HepG2 (cell line): ENCODE data around the gene CARMIL1. TPM values are rescaled to one million over a fixed set of nuclear protein-coding genes. Genes with fewer than 3 reads are reported as not detected.

ENCODE experiments used
- ATAC-seq: fragments of 200-7000 bp; cut with Tn5 transposase; 3 replicates; pipeline ENCODE4 v1.9.1; 2020; ENCODE audit warnings: mild to moderate bottlenecking, moderate library complexity
- BruUV-seq: library from RNA; stranded (reverse); fragments of 400-500 nt; replicated peaks from 2 replicates; lab custom pipeline; 2021; lab: Mats Ljungman, UMichigan
- CTCF ChIA-PET: fragments of 300-600 bp; formaldehyde crosslinking; extraction: SDS; loops from one replicate; lab custom pipeline; 2021; ENCODE audit warnings: low total read pairs, inconsistent platforms, low intra/inter-chr PET ratio; lab: Yijun Ruan, JAX
- POLR2A ChIA-PET: fragments of 350-600 bp; sonication (Branson Sonifier 250); formaldehyde crosslinking; loops from one replicate; lab custom pipeline; 2020; ENCODE audit warnings: antibody characterized with exemption, inconsistent platforms; lab: Yijun Ruan, JAX
- DNase-seq: peaks from one replicate; pipeline ENCODE4 v3.0.0-alpha.2; 2015; ENCODE audit warnings: low spot score
- FAIRE-seq: peaks from 3 replicates; lab custom pipeline; 2011; peaks lifted over from hg19 to GRCh38; lab: Jason Lieb, UNC
- H2AFZ ChIP-seq: one replicate; pipeline ENCODE4 v1.6.1; 2011; ENCODE audit warnings: low read length, inconsistent platforms
- H3K27ac ChIP-seq: fragments of 300-600 bp; 3 replicates; pipeline ENCODE4 v1.8.0; 2011; ENCODE audit warnings: mixed run types, mild to moderate bottlenecking, mixed read lengths, low read length, inconsistent platforms; ENCODE audit not compliant: insufficient read depth; ENCODE audit errors: extremely low read length
- H3K27me3 ChIP-seq, 2 experiments: fragments of 200-600 bp in 1 of 2; 2 replicates in 1 of 2; 3 replicates in 1 of 2; pipeline versions ENCODE4 v1.6.0 to v1.8.0; 2011; ENCODE audit warnings: low read length in 2 of 2, mild to moderate bottlenecking in 2 of 2, moderate library complexity in 2 of 2, inconsistent platforms in 1 of 2; ENCODE audit not compliant: insufficient read depth in 2 of 2, control insufficient read depth in 1 of 2
- H3K36me3 ChIP-seq, 2 experiments: fragments of 200-600 bp in 1 of 2; replicated peaks in 1 of 2; 2 replicates in 1 of 2; 3 replicates in 1 of 2; pipeline versions ENCODE4 v1.5.1 to v1.8.0; 2011; ENCODE audit warnings: low read length in 2 of 2, inconsistent platforms in 1 of 2; ENCODE audit not compliant: insufficient read depth in 2 of 2, control insufficient read depth in 1 of 2
- H3K4me1 ChIP-seq: 2 replicates; pipeline ENCODE4 v1.5.1; 2012; ENCODE audit warnings: low read length, inconsistent platforms; ENCODE audit not compliant: insufficient read depth
- H3K4me2 ChIP-seq: 2 replicates; pipeline ENCODE4 v1.6.0; 2011; ENCODE audit warnings: low read depth, low read length, inconsistent platforms
- H3K4me3 ChIP-seq, 3 experiments: fragments of 200-600 bp in 1 of 3; sonication (generic), shearing (Covaris generic) in 1 of 3; replicated peaks in 1 of 3; 2 replicates each; pipeline ENCODE4 v1.5.1; 2011 to 2016; ENCODE audit warnings: low read length in 3 of 3, inconsistent platforms in 2 of 3, low read depth in 2 of 3, mild to moderate bottlenecking in 2 of 3, control low read depth in 1 of 3, mixed read lengths in 1 of 3; ENCODE audit not compliant: insufficient read depth in 1 of 3
- H3K79me2 ChIP-seq: one replicate; pipeline ENCODE4 v1.6.1; 2011; ENCODE audit warnings: low read length, inconsistent platforms; ENCODE audit not compliant: insufficient read depth
- H3K9ac ChIP-seq: 2 replicates; pipeline ENCODE4 v1.6.0; 2011; ENCODE audit warnings: mild to moderate bottlenecking, low read depth, low read length, inconsistent platforms; ENCODE audit not compliant: insufficient read depth
- H3K9me3 ChIP-seq: 2 replicates; pipeline ENCODE4 v1.5.1; 2012; ENCODE audit warnings: mild to moderate bottlenecking, low read length
- H4K20me1 ChIP-seq: 2 replicates; pipeline ENCODE4 v1.6.0; 2011; ENCODE audit warnings: inconsistent platforms, mild to moderate bottlenecking, low read length, moderate library complexity; ENCODE audit not compliant: insufficient read depth
- HMG20B ChIP-seq: conservative IDR thresholded peaks from 2 replicates; pipeline ENCODE4 v1.6.1; 2016; ENCODE audit warnings: missing genetic modification reagents, missing compliant biosample characterization
- HNRNPK ChIP-seq: fragments of 200-400 bp; formaldehyde crosslinking; IDR thresholded peaks from 2 replicates; pipeline ENCODE4 v1.6.1; 2018; ENCODE audit warnings: low read length, low read depth, moderate library complexity, mild to moderate bottlenecking; ENCODE audit not compliant: poor library complexity, severe bottlenecking
- KLF11 ChIP-seq: IDR thresholded peaks from 2 replicates; pipeline ENCODE4 v1.6.1; 2016; ENCODE audit warnings: missing compliant biosample characterization
- NFATC3 ChIP-seq: sonication (generic); formaldehyde crosslinking; IDR thresholded peaks from 2 replicates; pipeline ENCODE4 v1.5.1; 2020; ENCODE audit warnings: mild to moderate bottlenecking, missing genetic modification reagents
- NFE2L2 ChIP-seq: fragments of 150-350 bp; IDR thresholded peaks from 2 replicates; pipeline ENCODE4 v1.6.1; 2014; ENCODE audit warnings: low read length
- RARG ChIP-seq: sonication (generic); formaldehyde crosslinking; IDR thresholded peaks from 2 replicates; pipeline ENCODE4 v1.4.0; 2020; ENCODE audit warnings: low read depth, mild to moderate bottlenecking, missing genetic modification reagents
- SKI ChIP-seq: fragments of 450-650 bp; IDR thresholded peaks from one replicate; pipeline ENCODE4 v1.6.1; 2018; ENCODE audit warnings: mild to moderate bottlenecking; ENCODE audit not compliant: partially characterized antibody
- TARDBP ChIP-seq: sonication (generic); formaldehyde crosslinking; IDR thresholded peaks from 2 replicates; pipeline ENCODE4 v1.8.0; 2022; ENCODE audit warnings: mild to moderate bottlenecking, missing genetic modification reagents
- YY1 ChIP-seq: IDR thresholded peaks from 2 replicates; pipeline ENCODE4 v1.6.1; 2011; ENCODE audit warnings: low read length, low read depth, moderate library complexity, mild to moderate bottlenecking; ENCODE audit not compliant: insufficient read depth, insufficient replicate concordance
- ZNF264 ChIP-seq: sonication (generic); formaldehyde crosslinking; IDR thresholded peaks from 2 replicates; pipeline ENCODE4 v1.4.0; 2020; ENCODE audit warnings: missing genetic modification reagents
- ZNF570 ChIP-seq: sonication (generic); formaldehyde crosslinking; IDR thresholded peaks from 2 replicates; pipeline ENCODE4 v1.4.0; 2020; ENCODE audit warnings: mild to moderate bottlenecking, missing genetic modification reagents, borderline replicate concordance
- ZNF775 ChIP-seq: sonication (generic); formaldehyde crosslinking; IDR thresholded peaks from 2 replicates; pipeline ENCODE4 v1.4.0; 2020; ENCODE audit warnings: missing genetic modification reagents, mild to moderate bottlenecking, moderate library complexity, borderline replicate concordance
- ZSCAN21 ChIP-seq: sonication (generic); formaldehyde crosslinking; IDR thresholded peaks from 2 replicates; pipeline ENCODE4 v1.8.0; 2022; ENCODE audit warnings: mild to moderate bottlenecking, missing genetic modification reagents, moderate library complexity, borderline replicate concordance
- WGBS: methylation state at CpG from one replicate; pipeline ENCODE4 v1.1.6; 2017; ENCODE audit warnings: low lambda C conversion rate; 5-methylcytosine and 5-hydroxymethylcytosine counted together
- in situ Hi-C: cut with HindIII; loops from 2 replicates; pipeline ENCODE4 v1.10.0; 2017; ENCODE audit warnings: low pct_unique_long_range_greater_than_20kb; ENCODE audit not compliant: extremely low pct_ligation_motif_present
- intact Hi-C: fragments of 100-400 bp; cut with micrococcal nuclease; formaldehyde crosslinking; loops from one replicate; pipeline ENCODE4 v1.10.0; 2022; ENCODE audit not compliant: unreplicated experiment
- polyA plus RNA-seq, 8 experiments: library from polyadenylated mRNA; depleted of rRNA in 3 of 8; stranded (reverse) in 7 of 8; unstranded in 1 of 8; fragments of >200 nt; fragmentation: Illumina TruSeq in 4 of 8; extraction: Trizol in 4 of 8; gene quantifications; 2 replicates each; pipeline versions ENCODE4 v1.2.1 to v1.2.3, GENCODE V29; 2011 to 2016; ENCODE audit warnings: low read depth in 4 of 8, missing spikeins in 1 of 8, mixed read lengths in 1 of 8; ENCODE audit not compliant: insufficient read depth in 1 of 8
- total RNA-seq, 5 experiments: library from RNA; depleted of rRNA; stranded (reverse); fragments of >200 nt; fragmentation: Illumina TruSeq; extraction: Trizol; gene quantifications; 2 replicates each; pipeline ENCODE4 v1.2.3, GENCODE V29; 2016; ENCODE audit warnings: low read depth in 1 of 5
- TF ChIP-seq, protein P1 (sequence below): sonication (generic); formaldehyde crosslinking; IDR thresholded peaks from 2 replicates; pipeline ENCODE4 v1.4.0; 2020; ENCODE audit warnings: mild to moderate bottlenecking, low read depth, missing genetic modification reagents
- TF ChIP-seq, protein P2 (sequence below): IDR thresholded peaks from 2 replicates; pipeline ENCODE4 v1.6.1; 2016; ENCODE audit warnings: low read depth, control low read depth
- TF ChIP-seq, protein P3 (sequence below): sonication (generic); formaldehyde crosslinking; IDR thresholded peaks from 2 replicates; pipeline ENCODE4 v1.4.0; 2020; ENCODE audit warnings: missing genetic modification reagents; ENCODE audit errors: not compliant biosample characterization

The CARMIL1 gene
- total and polyA plus RNA-seq, 2 of the 13 experiments (the other 11 are each of a cell fraction or from before 2014, with no cell fraction given): 1.8 to 2.6 TPM

DNA sequence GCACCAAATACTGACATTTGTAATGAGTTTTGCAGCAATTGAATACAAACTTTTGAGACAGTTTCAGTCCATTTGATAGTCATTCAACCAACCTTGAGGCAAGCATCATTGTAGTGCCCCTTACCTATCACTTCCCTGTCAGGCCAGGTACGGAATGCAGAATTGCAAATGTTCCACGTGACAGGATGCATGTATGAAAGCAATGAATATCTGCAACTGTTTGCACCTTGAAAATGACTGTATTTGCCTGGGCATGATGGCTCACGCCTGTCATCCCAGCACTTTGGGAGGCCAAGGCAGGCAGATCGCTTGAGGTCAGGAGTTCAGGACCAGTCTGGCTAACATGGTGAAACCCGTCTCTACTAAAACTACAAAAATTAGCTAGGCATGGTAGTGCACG lies 226.8 kb downstream of the CARMIL1 start:
- Histone ChIP-seq H3K4me2 (no peak overlapping the region), H3K9ac (no peak overlapping the region), H3K36me3 (no peaks in the 10 kb centered on the region), H3K4me3 (no peak overlapping the region), H3K79me2 (no peaks in the 10 kb centered on the region), H3K27me3 (no peaks in the 10 kb centered on the region), H3K9me3 (no peaks in the 10 kb centered on the region), H4K20me1 (no peaks in the 10 kb centered on the region), H3K27ac (no peak overlapping the region), H3K4me1 (no peaks in the 10 kb centered on the region), H2AFZ (no peak overlapping the region)
- 74% methylated on average over 6 of the region's 6 CpGs for WGBS
- intact Hi-C loops: no loop called here
- DNase-seq (no peak), ATAC-seq (no peak), FAIRE-seq (no peak)
- ChIA-PET POLR2A (no interaction called here), CTCF (no interaction called here)
- TF ChIP-seq, protein P1, sequence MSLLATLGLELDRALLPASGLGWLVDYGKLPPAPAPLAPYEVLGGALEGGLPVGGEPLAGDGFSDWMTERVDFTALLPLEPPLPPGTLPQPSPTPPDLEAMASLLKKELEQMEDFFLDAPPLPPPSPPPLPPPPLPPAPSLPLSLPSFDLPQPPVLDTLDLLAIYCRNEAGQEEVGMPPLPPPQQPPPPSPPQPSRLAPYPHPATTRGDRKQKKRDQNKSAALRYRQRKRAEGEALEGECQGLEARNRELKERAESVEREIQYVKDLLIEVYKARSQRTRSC: no peak
- TF ChIP-seq RARG: no peak
- no peak for TF ChIP-seq TARDBP (CRISPR knock-in tag)
- TF ChIP-seq KLF11 (CRISPR knock-in tag): no peak
- TF ChIP-seq HNRNPK: no peak
- TF ChIP-seq SKI: no peak
- no peak for TF ChIP-seq ZNF775 (CRISPR knock-in tag)
- TF ChIP-seq YY1: no peak
- TF ChIP-seq ZNF570 (CRISPR knock-in tag): no peak
- TF ChIP-seq HMG20B (CRISPR knock-in tag): no peak
- TF ChIP-seq ZNF264: no peak
- TF ChIP-seq, protein P2, sequence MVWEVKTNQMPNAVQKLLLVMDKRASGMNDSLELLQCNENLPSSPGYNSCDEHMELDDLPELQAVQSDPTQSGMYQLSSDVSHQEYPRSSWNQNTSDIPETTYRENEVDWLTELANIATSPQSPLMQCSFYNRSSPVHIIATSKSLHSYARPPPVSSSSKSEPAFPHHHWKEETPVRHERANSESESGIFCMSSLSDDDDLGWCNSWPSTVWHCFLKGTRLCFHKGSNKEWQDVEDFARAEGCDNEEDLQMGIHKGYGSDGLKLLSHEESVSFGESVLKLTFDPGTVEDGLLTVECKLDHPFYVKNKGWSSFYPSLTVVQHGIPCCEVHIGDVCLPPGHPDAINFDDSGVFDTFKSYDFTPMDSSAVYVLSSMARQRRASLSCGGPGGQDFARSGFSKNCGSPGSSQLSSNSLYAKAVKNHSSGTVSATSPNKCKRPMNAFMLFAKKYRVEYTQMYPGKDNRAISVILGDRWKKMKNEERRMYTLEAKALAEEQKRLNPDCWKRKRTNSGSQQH (CRISPR knock-in tag): no peak
- TF ChIP-seq NFE2L2: no peak
- TF ChIP-seq, protein P3, sequence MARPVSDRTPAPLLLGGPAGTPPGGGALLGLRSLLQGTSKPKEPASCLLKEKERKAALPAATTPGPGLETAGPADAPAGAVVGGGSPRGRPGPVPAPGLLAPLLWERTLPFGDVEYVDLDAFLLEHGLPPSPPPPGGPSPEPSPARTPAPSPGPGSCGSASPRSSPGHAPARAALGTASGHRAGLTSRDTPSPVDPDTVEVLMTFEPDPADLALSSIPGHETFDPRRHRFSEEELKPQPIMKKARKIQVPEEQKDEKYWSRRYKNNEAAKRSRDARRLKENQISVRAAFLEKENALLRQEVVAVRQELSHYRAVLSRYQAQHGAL: no peak
- TF ChIP-seq NFATC3 (CRISPR knock-in tag): no peak
- TF ChIP-seq ZSCAN21 (CRISPR knock-in tag): no peak
- in situ Hi-C loops: no loop called here
- no TSS peak for BruUV-seq
